Mammary epithelial cell (primary cell): ENCODE results near the gene XKR7.

ENCODE experiments used
- CTCF ChIP-seq, 2 donors: IDR thresholded peaks in 1 of 2; conservative IDR thresholded peaks in 1 of 2; 2 replicates each; pipeline ENCODE4 v1.5.1; 2011 to 2012; ENCODE audit warnings: inconsistent platforms in 2 of 2, low read length in 2 of 2, mild to moderate bottlenecking in 2 of 2, control low read depth in 1 of 2, low read depth in 1 of 2; ENCODE audit not compliant: insufficient read depth in 1 of 2; ENCODE audit errors: extremely low read depth in 1 of 2
- EZH2 ChIP-seq: IDR thresholded peaks from 2 replicates; pipeline ENCODE4 v1.6.1; 2012; ENCODE audit warnings: low read length, inconsistent platforms, borderline replicate concordance

- TF ChIP-seq CTCF (conservative IDR thresholded peaks at IDR 0.05 in 1 of 2, IDR thresholded peaks at IDR 0.05 in 1 of 2; ENCODE audit: extremely low read depth in 1 of 2, insufficient read depth in 1 of 2, low read depth in 1 of 2, low read length in 2 of 2) (no peak), EZH2 (no peak)
These were observed 42.7 kb downstream of the XKR7 start for GRCh38 chr20:32010666-32011065.
